Measurements from ENCODE around the gene TTC24.

DNA sequence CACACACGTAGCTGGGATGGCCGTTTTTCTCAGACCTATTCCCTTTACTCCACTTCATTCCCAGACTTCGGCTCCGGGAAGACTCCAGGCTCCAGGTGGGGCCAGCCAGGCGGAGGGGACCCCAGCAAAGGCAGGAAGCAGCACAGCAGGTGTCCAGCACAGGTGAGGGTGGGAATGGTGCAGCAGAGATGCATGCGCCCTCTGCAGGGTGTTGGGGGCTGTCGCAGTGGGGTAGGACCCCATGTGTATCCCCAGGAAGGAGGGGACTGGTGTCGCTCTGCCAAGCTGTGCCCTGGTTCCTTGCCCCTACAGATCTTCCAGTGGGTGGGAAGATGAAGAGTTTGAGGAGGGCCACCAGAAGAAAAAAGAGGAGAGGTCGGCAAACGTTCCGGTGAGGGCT, 5.3 kb downstream of the TTC24 start:
- TF ChIP-seq, protein P1, sequence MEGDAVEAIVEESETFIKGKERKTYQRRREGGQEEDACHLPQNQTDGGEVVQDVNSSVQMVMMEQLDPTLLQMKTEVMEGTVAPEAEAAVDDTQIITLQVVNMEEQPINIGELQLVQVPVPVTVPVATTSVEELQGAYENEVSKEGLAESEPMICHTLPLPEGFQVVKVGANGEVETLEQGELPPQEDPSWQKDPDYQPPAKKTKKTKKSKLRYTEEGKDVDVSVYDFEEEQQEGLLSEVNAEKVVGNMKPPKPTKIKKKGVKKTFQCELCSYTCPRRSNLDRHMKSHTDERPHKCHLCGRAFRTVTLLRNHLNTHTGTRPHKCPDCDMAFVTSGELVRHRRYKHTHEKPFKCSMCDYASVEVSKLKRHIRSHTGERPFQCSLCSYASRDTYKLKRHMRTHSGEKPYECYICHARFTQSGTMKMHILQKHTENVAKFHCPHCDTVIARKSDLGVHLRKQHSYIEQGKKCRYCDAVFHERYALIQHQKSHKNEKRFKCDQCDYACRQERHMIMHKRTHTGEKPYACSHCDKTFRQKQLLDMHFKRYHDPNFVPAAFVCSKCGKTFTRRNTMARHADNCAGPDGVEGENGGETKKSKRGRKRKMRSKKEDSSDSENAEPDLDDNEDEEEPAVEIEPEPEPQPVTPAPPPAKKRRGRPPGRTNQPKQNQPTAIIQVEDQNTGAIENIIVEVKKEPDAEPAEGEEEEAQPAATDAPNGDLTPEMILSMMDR (IDR thresholded peaks at IDR 0.05; ENCODE audit: poor library complexity), result peak; percentile 36
- no peak for TF ChIP-seq EZH2 (IDR thresholded peaks at IDR 0.05; ENCODE audit: borderline replicate concordance)

Data from hepatocyte (in vitro differentiated cells).